ENCODE data around the gene C11orf24. TPM values are rescaled to one million over a fixed set of nuclear protein-coding genes. Genes with fewer than 3 reads are reported as not detected.

C11orf24 gene
- polyA plus RNA-seq, 2 of the 4 experiments (the other 2 are of a cell fraction), result 29.4 to 43.8 TPM

DNA sequence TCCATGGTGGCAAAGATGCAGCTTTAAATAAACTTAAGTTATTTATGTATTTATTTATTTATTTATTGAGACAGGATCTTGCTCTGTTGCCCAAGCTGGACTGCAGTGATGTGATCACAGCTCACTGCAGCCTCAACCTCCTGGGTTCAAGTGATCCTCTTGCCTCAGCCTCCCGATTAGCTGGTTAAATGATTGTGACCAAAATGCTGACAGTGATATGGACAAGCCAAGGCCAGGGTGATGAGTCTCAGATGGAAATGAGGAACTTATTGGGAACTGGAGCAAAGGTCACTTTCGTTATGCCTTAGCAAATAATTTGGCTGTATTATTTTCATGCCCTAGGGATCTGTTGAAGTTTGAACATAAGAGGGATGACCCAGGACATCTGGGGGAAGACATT is 31.3 kb upstream of the C11orf24 start (continued):
- TF ChIP-seq, protein P1, sequence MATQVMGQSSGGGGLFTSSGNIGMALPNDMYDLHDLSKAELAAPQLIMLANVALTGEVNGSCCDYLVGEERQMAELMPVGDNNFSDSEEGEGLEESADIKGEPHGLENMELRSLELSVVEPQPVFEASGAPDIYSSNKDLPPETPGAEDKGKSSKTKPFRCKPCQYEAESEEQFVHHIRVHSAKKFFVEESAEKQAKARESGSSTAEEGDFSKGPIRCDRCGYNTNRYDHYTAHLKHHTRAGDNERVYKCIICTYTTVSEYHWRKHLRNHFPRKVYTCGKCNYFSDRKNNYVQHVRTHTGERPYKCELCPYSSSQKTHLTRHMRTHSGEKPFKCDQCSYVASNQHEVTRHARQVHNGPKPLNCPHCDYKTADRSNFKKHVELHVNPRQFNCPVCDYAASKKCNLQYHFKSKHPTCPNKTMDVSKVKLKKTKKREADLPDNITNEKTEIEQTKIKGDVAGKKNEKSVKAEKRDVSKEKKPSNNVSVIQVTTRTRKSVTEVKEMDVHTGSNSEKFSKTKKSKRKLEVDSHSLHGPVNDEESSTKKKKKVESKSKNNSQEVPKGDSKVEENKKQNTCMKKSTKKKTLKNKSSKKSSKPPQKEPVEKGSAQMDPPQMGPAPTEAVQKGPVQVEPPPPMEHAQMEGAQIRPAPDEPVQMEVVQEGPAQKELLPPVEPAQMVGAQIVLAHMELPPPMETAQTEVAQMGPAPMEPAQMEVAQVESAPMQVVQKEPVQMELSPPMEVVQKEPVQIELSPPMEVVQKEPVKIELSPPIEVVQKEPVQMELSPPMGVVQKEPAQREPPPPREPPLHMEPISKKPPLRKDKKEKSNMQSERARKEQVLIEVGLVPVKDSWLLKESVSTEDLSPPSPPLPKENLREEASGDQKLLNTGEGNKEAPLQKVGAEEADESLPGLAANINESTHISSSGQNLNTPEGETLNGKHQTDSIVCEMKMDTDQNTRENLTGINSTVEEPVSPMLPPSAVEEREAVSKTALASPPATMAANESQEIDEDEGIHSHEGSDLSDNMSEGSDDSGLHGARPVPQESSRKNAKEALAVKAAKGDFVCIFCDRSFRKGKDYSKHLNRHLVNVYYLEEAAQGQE (IDR thresholded peaks at IDR 0.05), result no peak
- TF ChIP-seq EHF (CRISPR knock-in tag; IDR thresholded peaks at IDR 0.05), result no peak
- no peak for TF ChIP-seq CBX2 (IDR thresholded peaks at IDR 0.05; ENCODE audit: borderline replicate concordance, low read depth)
- no peak for TF ChIP-seq POLR2A (IDR thresholded peaks at IDR 0.05; ENCODE audit: low read length)
- no peak for TF ChIP-seq BCL3 (IDR thresholded peaks at IDR 0.05)
- no peak for TF ChIP-seq PHF8 (IDR thresholded peaks at IDR 0.05; ENCODE audit: borderline replicate concordance, low read depth)
- TF ChIP-seq ESRRA (IDR thresholded peaks at IDR 0.05; ENCODE audit: borderline replicate concordance, low read length), result no peak

DNA sequence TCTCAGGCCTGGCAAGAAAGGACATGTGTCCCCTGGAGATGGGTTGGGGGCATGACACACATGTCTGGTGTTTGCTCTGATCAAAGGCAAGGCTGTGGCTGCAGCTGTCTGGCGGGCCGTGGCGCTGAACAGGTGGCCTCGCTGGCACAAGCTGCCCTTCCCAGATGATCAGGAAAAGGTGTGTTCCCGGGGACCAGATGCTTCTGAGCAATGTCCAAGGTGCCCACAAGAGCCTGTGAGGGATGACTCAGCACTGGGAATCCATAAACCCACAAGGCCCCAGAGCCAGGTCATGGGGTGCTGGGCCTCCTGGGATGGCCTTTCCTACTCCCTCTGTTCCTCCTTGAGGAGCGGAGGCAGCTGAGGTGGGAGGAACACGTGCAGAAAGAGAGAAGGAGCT is 30.9 kb upstream of the C11orf24 start:
- Histone ChIP-seq H3K4me1 (peaks cover 26% of the 10 kb centered on the region), H3K9me3 (peaks cover 8% of the 10 kb centered on the region; the same call in 2 of the 3 replicates), H3K4me2 (peak overlapping the region; percentile 26; the same call in 1 of the 3 replicates), H3K27ac (peak overlapping the region; percentile 64 to 74), H3K4me3 (no peak overlapping the region)
- no peak for TF ChIP-seq BCL3 (IDR thresholded peaks at IDR 0.05)
- no peak for TF ChIP-seq RARB (CRISPR knock-in tag; IDR thresholded peaks at IDR 0.05)
- peak; percentile 65 for TF ChIP-seq NFE2L2 (conservative IDR thresholded peaks at IDR 0.05; ENCODE audit: low read length)
- TF ChIP-seq MAFK (IDR thresholded peaks at IDR 0.05; ENCODE audit: partially characterized antibody), result peak; percentile 80
- TF ChIP-seq, protein P2, sequence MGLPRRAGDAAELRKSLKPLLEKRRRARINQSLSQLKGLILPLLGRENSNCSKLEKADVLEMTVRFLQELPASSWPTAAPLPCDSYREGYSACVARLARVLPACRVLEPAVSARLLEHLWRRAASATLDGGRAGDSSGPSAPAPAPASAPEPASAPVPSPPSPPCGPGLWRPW (IDR thresholded peaks at IDR 0.05), result no peak
- no peak for TF ChIP-seq MAZ (IDR thresholded peaks at IDR 0.05; ENCODE audit: borderline replicate concordance, low read depth, low read length)
- TF ChIP-seq HEYL (CRISPR knock-in tag; IDR thresholded peaks at IDR 0.05), result 0 out of 2 replicates have a peak, but pooled peaks have one; percentile 25
- no peak for TF ChIP-seq SMC3 (IDR thresholded peaks at IDR 0.05)
- TF ChIP-seq, protein P3, sequence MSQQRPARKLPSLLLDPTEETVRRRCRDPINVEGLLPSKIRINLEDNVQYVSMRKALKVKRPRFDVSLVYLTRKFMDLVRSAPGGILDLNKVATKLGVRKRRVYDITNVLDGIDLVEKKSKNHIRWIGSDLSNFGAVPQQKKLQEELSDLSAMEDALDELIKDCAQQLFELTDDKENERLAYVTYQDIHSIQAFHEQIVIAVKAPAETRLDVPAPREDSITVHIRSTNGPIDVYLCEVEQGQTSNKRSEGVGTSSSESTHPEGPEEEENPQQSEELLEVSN (IDR thresholded peaks at IDR 0.05; ENCODE audit: borderline replicate concordance, low read depth), result no peak
- no peak for TF ChIP-seq FOSL2 (IDR thresholded peaks at IDR 0.05)
- peak; percentile 27; the same call in 1 of the 2 replicates for TF ChIP-seq FOSL2 (CRISPR knock-in tag; IDR thresholded peaks at IDR 0.05)
- no peak for TF ChIP-seq MYC (IDR thresholded peaks at IDR 0.05; ENCODE audit: borderline replicate concordance, low read length)
- no peak for TF ChIP-seq EHMT2 (IDR thresholded peaks at IDR 0.05; ENCODE audit: low read depth)
- TF ChIP-seq HOXA7 (CRISPR knock-in tag; IDR thresholded peaks at IDR 0.05), result no peak
- no peak for TF ChIP-seq HDAC2 (IDR thresholded peaks at IDR 0.05)
- 0 out of 2 replicates have a peak, but pooled peaks have one; percentile 26 for TF ChIP-seq MAX (IDR thresholded peaks at IDR 0.05)
- no peak for TF ChIP-seq TP53 (CRISPR knock-in tag; IDR thresholded peaks at IDR 0.05)
- TF ChIP-seq ZC3H11A (IDR thresholded peaks at IDR 0.05), result no peak
- ChIA-PET CTCF (interaction anchor here (1.0 to 1.6 kb wide), 5 partner anchors 12 to 144 kb away, joined by 3 to 7 read pairs (median 3); no protein-coding TSS in a partner anchor), POLR2A (no interaction called here)
- ATAC-seq (no peak), DNase-seq (ENCODE audit: low read depth in 1 of 2, low spot score in 1 of 2) (peak in 1 of 2 experiments; percentile 63), FAIRE-seq (no peak)
- WGBS (ENCODE audit: missing lambda C conversion rate), result 68% methylated on average over 7 of the region's 7 CpGs
